ENCODE data around the gene PEX11B. TPM values are rescaled to one million over a fixed set of nuclear protein-coding genes. Genes with fewer than 3 reads are reported as not detected.

Gene PEX11B
- total and polyA plus RNA-seq, 2 donors (not counting 3 experiments of a cell fraction or from before 2014, with no cell fraction given), result 30.5 to 42.5 TPM

- BruUV-seq (replicated peaks), result no TSS peak
- dilution Hi-C loops (cut with MboI; ENCODE audit: extremely low pct_ligation_motif_present, low sequenced_read_pairs), result no loop called here
- H3K9me3 ChIP-seq (replicated peaks; ENCODE audit: control insufficient read depth, insufficient read depth, low read length), result no peaks in the 10 kb centered on the region
- no peaks in the 10 kb centered on the region for H4K20me1 ChIP-seq (replicated peaks; ENCODE audit: control insufficient read depth, extremely low read depth, insufficient read depth, low read length)
- no peaks in the 10 kb centered on the region for H3K79me2 ChIP-seq (ENCODE audit: control insufficient read depth, insufficient read depth, low read length)
- H3K9ac ChIP-seq (replicated peaks; ENCODE audit: extremely low read depth, insufficient read depth, low read length), result no peak overlapping the region
- H3K4me2 ChIP-seq (ENCODE audit: insufficient read depth, low read length), result no peak overlapping the region
- no peak for FAIRE-seq
- no peak for DNase-seq (ENCODE audit: low read depth, low spot score)
- H2AFZ ChIP-seq (ENCODE audit: low read depth, low read length), result no peak overlapping the region
- CTCF ChIA-PET, result interaction anchor here (0.9 to 2.5 kb wide), 5 partner anchors 10 to 23 kb away, joined by 3 to 10 read pairs (median 4); partner anchors contain the start of gene NUDT17
- no peaks in the 10 kb centered on the region for H3K9me1 ChIP-seq (replicated peaks; ENCODE audit: control insufficient read depth, extremely low read depth, insufficient read depth, low read length)
- TF ChIP-seq GATA2 (IDR thresholded peaks at IDR 0.05; ENCODE audit: insufficient read depth, insufficient read length, low read depth, low read length) (no peak), CTCF (IDR thresholded peaks at IDR 0.05; ENCODE audit: extremely low read depth in 1 of 2, insufficient read depth in 1 of 2, low read depth in 1 of 2, low read length in 2 of 2) (no peak), POLR2AphosphoS5 (IDR thresholded peaks at IDR 0.05; ENCODE audit: insufficient read depth, low read depth, low read length) (no peak), MAX (IDR thresholded peaks at IDR 0.05; ENCODE audit: insufficient read depth, insufficient read length) (no peak), JUN (IDR thresholded peaks at IDR 0.05; ENCODE audit: borderline replicate concordance, insufficient read depth, insufficient read length, low read depth) (no peak), EZH2 (IDR thresholded peaks at IDR 0.05; ENCODE audit: borderline replicate concordance, low read depth, low read length, severe bottlenecking) (no peak), MYC (IDR thresholded peaks at IDR 0.05; ENCODE audit: low read depth, low read length) (no peak), POLR2A (IDR thresholded peaks at IDR 0.05; ENCODE audit: low read depth, low read length) (no peak), FOS (IDR thresholded peaks at IDR 0.05; ENCODE audit: borderline replicate concordance, insufficient read depth, low read length) (no peak)
- no peak overlapping the region for H3K4me3 ChIP-seq (replicated peaks in 1 of 3; ENCODE audit: insufficient read depth in 1 of 3, low read depth in 1 of 3, low read length in 3 of 3)
- no peaks in the 10 kb centered on the region for H3K36me3 ChIP-seq (ENCODE audit: control insufficient read depth in 2 of 2, extremely low read depth in 1 of 2, insufficient read depth in 2 of 2, low read length in 2 of 2)
- peaks cover 8% of the 10 kb centered on the region for H3K4me1 ChIP-seq (ENCODE audit: control insufficient read depth, extremely low read depth, insufficient read depth, low read length)
- no peak overlapping the region for H3K27ac ChIP-seq (ENCODE audit: insufficient read depth, low read depth, low read length)
- POLR2A ChIA-PET, result no interaction called here
- intact Hi-C loops (cut with micrococcal nuclease), result no loop called here
- peaks cover 7 to 11% of the 10 kb centered on the region in 2 experiments for H3K27me3 ChIP-seq (ENCODE audit: control insufficient read depth in 2 of 2, insufficient read depth in 2 of 2, low read length in 2 of 2)
Measured at GRCh38 chr1:145868232-145868631, 50.3 kb downstream of the PEX11B start.

Data from endothelial cell of umbilical vein (primary cell).